Measurements from ENCODE around the gene PCBP3. TPM values are rescaled to one million over a fixed set of nuclear protein-coding genes. Genes with fewer than 3 reads are reported as not detected.

The PCBP3 gene
- total and polyA plus RNA-seq, 2 experiments from 2014 or later = 3.4 to 4.3 TPM

GRCh38 chr21:45874716-45875415, 231.3 kb downstream of the PCBP3 start:
- H3K27ac ChIP-seq = no peak overlapping the region
- DNase-seq (ENCODE audit: low read depth in 1 of 2, low spot score in 1 of 2) = peak in 1 of 2 donors; percentile 97
- no peaks in the 10 kb centered on the region for H3K27me3 ChIP-seq
- no peaks in the 10 kb centered on the region for H3K4me1 ChIP-seq (ENCODE audit: low read depth)
- no peak overlapping the region for H3K4me3 ChIP-seq
- H3K9me3 ChIP-seq (ENCODE audit: low read depth) = no peaks in the 10 kb centered on the region
- TF ChIP-seq CTCF (IDR thresholded peaks at IDR 0.05; ENCODE audit: low read depth, low read length) = no peak
- no peaks in the 10 kb centered on the region for H3K36me3 ChIP-seq

GRCh38 chr21:45875416-45875760, 231.9 kb downstream of the PCBP3 start:
- H3K27ac ChIP-seq = no peak overlapping the region
- no peaks in the 10 kb centered on the region for H3K4me1 ChIP-seq (ENCODE audit: low read depth)
- TF ChIP-seq CTCF (IDR thresholded peaks at IDR 0.05; ENCODE audit: low read depth, low read length) = no peak

GRCh38 chr21:45875881-45876280, 232.4 kb downstream of the PCBP3 start:
- H3K36me3 ChIP-seq = no peaks in the 10 kb centered on the region
- H3K27ac ChIP-seq = peak overlapping the region; percentile 61
- no peak overlapping the region for H3K4me3 ChIP-seq
- DNase-seq (ENCODE audit: low read depth in 1 of 2, low spot score in 1 of 2) = no peak
- H3K4me1 ChIP-seq (ENCODE audit: low read depth) = no peaks in the 10 kb centered on the region
- no peak for TF ChIP-seq CTCF (IDR thresholded peaks at IDR 0.05; ENCODE audit: low read depth, low read length)
- no peaks in the 10 kb centered on the region for H3K27me3 ChIP-seq
- H3K9me3 ChIP-seq (ENCODE audit: low read depth) = no peaks in the 10 kb centered on the region

More at GRCh38 chr21:45875416-45875760, 231.9 kb downstream of the PCBP3 start:
- DNase-seq (ENCODE audit: low read depth in 1 of 2, low spot score in 1 of 2) = no peak
- no peak overlapping the region for H3K4me3 ChIP-seq
- no peaks in the 10 kb centered on the region for H3K36me3 ChIP-seq
- H3K9me3 ChIP-seq (ENCODE audit: low read depth) = no peaks in the 10 kb centered on the region
- no peaks in the 10 kb centered on the region for H3K27me3 ChIP-seq

GRCh38 chr21:45876381-45877170, 233.1 kb downstream of the PCBP3 start:
- Histone ChIP-seq H3K27me3 (no peaks in the 10 kb centered on the region), H3K4me3 (no peak overlapping the region), H3K27ac (peak overlapping the region; percentile 61), H3K36me3 (no peaks in the 10 kb centered on the region), H3K4me1 (ENCODE audit: low read depth) (no peaks in the 10 kb centered on the region), H3K9me3 (ENCODE audit: low read depth) (no peaks in the 10 kb centered on the region)
- TF ChIP-seq CTCF (IDR thresholded peaks at IDR 0.05; ENCODE audit: low read depth, low read length) = no peak
- DNase-seq (ENCODE audit: low read depth in 1 of 2, low spot score in 1 of 2) = peak in 1 of 2 donors; percentile 74

GRCh38 chr21:45877171-45877438, 233.6 kb downstream of the PCBP3 start:
- no peaks in the 10 kb centered on the region for H3K9me3 ChIP-seq (ENCODE audit: low read depth)
- H3K27me3 ChIP-seq = no peaks in the 10 kb centered on the region
- no peaks in the 10 kb centered on the region for H3K4me1 ChIP-seq (ENCODE audit: low read depth)
- H3K27ac ChIP-seq = peak overlapping the region; percentile 61
- H3K36me3 ChIP-seq = no peaks in the 10 kb centered on the region
- DNase-seq (ENCODE audit: low read depth in 1 of 2, low spot score in 1 of 2) = no peak
- H3K4me3 ChIP-seq = no peak overlapping the region
- no peak for TF ChIP-seq CTCF (IDR thresholded peaks at IDR 0.05; ENCODE audit: low read depth, low read length)
